ENCODE results near the gene FAM163B.

- TF ChIP-seq CTCF (conservative IDR thresholded peaks at IDR 0.05; ENCODE audit: low read depth in 2 of 2) (no peak), POLR2AphosphoS5 (IDR thresholded peaks at IDR 0.05; ENCODE audit: low read depth) (no peak), JUNB (IDR thresholded peaks at IDR 0.05; ENCODE audit: unreplicated experiment) (no peak), CREB1 (CRISPR knock-in tag; IDR thresholded peaks at IDR 0.05; ENCODE audit: low read depth) (no peak), EZH2 (IDR thresholded peaks at IDR 0.05; ENCODE audit: low read depth, unreplicated experiment) (no peak), REST (IDR thresholded peaks at IDR 0.05; ENCODE audit: unreplicated experiment) (no peak)
These were observed 7.4 kb downstream of the FAM163B start for GRCh38 chr9:133601746-133602145.
